GM20431 (cell line): ENCODE data around the gene B3GALT6.

ENCODE experiments used
- in situ Hi-C: fragments of 300-500 bp; cut with MseI, MboI; formaldehyde crosslinking; loops from one replicate; pipeline ENCODE4 v1.15.0; 2020; ENCODE audit warnings: low sequenced_read_pairs; ENCODE audit not compliant: unreplicated experiment

The B3GALT6 gene

GRCh38 chr1:1280782-1281481, 48.9 kb downstream of the B3GALT6 start:
- in situ Hi-C loops, result no loop called here

- in situ Hi-C loops, result no loop called here
Measured at GRCh38 chr1:1281533-1282321, 49.7 kb downstream of the B3GALT6 start.

GRCh38 chr1:1282998-1283397, 51.0 kb downstream of the B3GALT6 start:
- in situ Hi-C loops, result no loop called here

- in situ Hi-C loops, result no loop called here
Measured at GRCh38 chr1:1283821-1284220, 51.8 kb downstream of the B3GALT6 start.
